Aorta (tissue), 5 donors: ENCODE measurements around the gene EFCAB10. TPM values are rescaled to one million over a fixed set of nuclear protein-coding genes. Genes with fewer than 3 reads are reported as not detected.

Experiments
- ATAC-seq: fragments of 200-7000 bp; cut with Tn5 transposase; one replicate; pipeline ENCODE4 v1.9.1; 2022; ENCODE audit warnings: moderate library complexity; ENCODE audit not compliant: low FRiP score
- DNase-seq, 2 donors: peaks; one replicate each; pipeline ENCODE4 v3.0.0-alpha.2; 2020
- H3K27ac ChIP-seq, 2 donors: one replicate each; pipeline ENCODE4 v1.5.1; 2013; ENCODE audit warnings: low read length in 2 of 2, mild to moderate bottlenecking in 2 of 2, moderate library complexity in 2 of 2, control low read depth in 1 of 2, inconsistent platforms in 1 of 2, low read depth in 1 of 2
- H3K27me3 ChIP-seq, 2 donors: one replicate each; pipeline ENCODE4 v1.6.1; 2013; ENCODE audit warnings: control low read depth in 1 of 2, low read length in 1 of 2, mild to moderate bottlenecking in 1 of 2, moderate library complexity in 1 of 2; ENCODE audit not compliant: insufficient read depth in 2 of 2, control insufficient read depth in 1 of 2
- H3K36me3 ChIP-seq, 2 donors: one replicate each; pipeline ENCODE4 v1.6.1; 2013; ENCODE audit warnings: control low read depth in 1 of 2, low read length in 1 of 2, mild to moderate bottlenecking in 1 of 2; ENCODE audit not compliant: insufficient read depth in 2 of 2, control insufficient read depth in 1 of 2
- H3K4me1 ChIP-seq, 2 donors: one replicate each; pipeline ENCODE4 v1.6.1; 2013; ENCODE audit warnings: low read length in 2 of 2, control low read depth in 1 of 2, mild to moderate bottlenecking in 1 of 2, moderate library complexity in 1 of 2; ENCODE audit not compliant: insufficient read depth in 2 of 2, control insufficient read depth in 1 of 2
- H3K4me3 ChIP-seq, 2 donors: one replicate each; pipeline ENCODE4 v1.5.1; 2013; ENCODE audit warnings: low read length in 2 of 2, control low read depth in 1 of 2, mild to moderate bottlenecking in 1 of 2
- H3K9me3 ChIP-seq: one replicate; pipeline ENCODE4 v1.6.1; 2013; ENCODE audit warnings: mild to moderate bottlenecking, low read length; ENCODE audit not compliant: control insufficient read depth
- WGBS, 2 donors: extraction: QIAGEN DNeasy Blood & Tissue Kit; methylation state at CpG; one replicate each; pipeline ENCODE4 v1.1.7; 2013; 5-methylcytosine and 5-hydroxymethylcytosine counted together
- intact Hi-C, 2 donors: fragments of 100-400 bp; cut with DNase I; formaldehyde crosslinking; loops; one replicate each; pipeline versions ENCODE4 v1.14.2 to v1.15.0; 2022
- polyA plus RNA-seq, 2 donors: library from polyadenylated mRNA; stranded (reverse); fragments of 200-250 nt; gene quantifications; one replicate each; pipeline ENCODE4 v1.2.3, GENCODE V29; 2013
- total RNA-seq, 2 donors: library from RNA; stranded (reverse); fragmentation: NEBNext Ultra II Directional; extraction: Animal tissue kit (Norgen Biotek cat#: 25700); gene quantifications; one replicate each; pipeline ENCODE4 v1.2.1, GENCODE V29; 2021
- donor health status: healthy with polysubstance abuse.
- donor health status: Bipolar disorder and iron deficiency.
- donor health status: DM: no; HTN: no; CAD: no.
- donor health status: DM: no; HTN: no; CAD: no.
- donor health status: DM: yes; HTN: yes; CAD: no.

The EFCAB10 gene
- total and polyA plus RNA-seq, 4 donors, result not detected

GRCh38 chr7:105587909-105588635 lies 6.8 kb upstream of the EFCAB10 start:
- 90 to 91% methylated on average over 12 of the region's 12 CpGs for WGBS, 2 donors
- no peak for DNase-seq
- H3K36me3 ChIP-seq, result no peaks in the 10 kb centered on the region
- H3K4me1 ChIP-seq, result no peaks in the 10 kb centered on the region
- ATAC-seq, result no peak
- no peak overlapping the region for H3K4me3 ChIP-seq
- H3K27ac ChIP-seq, result no peak overlapping the region
- intact Hi-C loops, result no loop called here
- no peaks in the 10 kb centered on the region for H3K27me3 ChIP-seq
- H3K9me3 ChIP-seq, result no peaks in the 10 kb centered on the region

GRCh38 chr7:105585850-105586500 lies 4.7 kb upstream of the EFCAB10 start:
- 94 to 96% methylated on average over 2 of the region's 2 CpGs for whole genome bisulfite sequencing, 2 donors
- Histone ChIP-seq H3K9me3 (no peaks in the 10 kb centered on the region), H3K4me3 (no peak overlapping the region), H3K27ac (no peak overlapping the region), H3K27me3 (no peaks in the 10 kb centered on the region), H3K4me1 (no peaks in the 10 kb centered on the region), H3K36me3 (no peaks in the 10 kb centered on the region)
- no peak for ATAC-seq
- no peak for DNase-seq
- intact Hi-C loops, result no loop called here

- 95 to 96% methylated on average over 5 of the region's 5 CpGs for WGBS, 2 donors
- Histone ChIP-seq H3K27ac (no peak overlapping the region), H3K4me1 (no peaks in the 10 kb centered on the region), H3K36me3 (no peaks in the 10 kb centered on the region), H3K9me3 (no peaks in the 10 kb centered on the region), H3K27me3 (no peaks in the 10 kb centered on the region), H3K4me3 (no peak overlapping the region)
- no peak for DNase-seq
- ATAC-seq, result no peak
- intact Hi-C loops, result no loop called here
Observed at GRCh38 chr7:105584165-105584564, 2.9 kb upstream of the EFCAB10 start.

GRCh38 chr7:105583061-105583460 lies 1.8 kb upstream of the EFCAB10 start:
- Histone ChIP-seq H3K4me1 (no peaks in the 10 kb centered on the region), H3K27me3 (no peaks in the 10 kb centered on the region), H3K36me3 (no peaks in the 10 kb centered on the region), H3K9me3 (no peaks in the 10 kb centered on the region), H3K4me3 (no peak overlapping the region), H3K27ac (no peak overlapping the region)
- 69 to 86% methylated on average over 21 to 39 of the region's 39 CpGs for WGBS, 2 donors
- intact Hi-C loops, result no loop called here
- no peak for ATAC-seq
- DNase-seq, result no peak

- Histone ChIP-seq H3K27ac (no peak overlapping the region), H3K9me3 (no peaks in the 10 kb centered on the region), H3K36me3 (no peaks in the 10 kb centered on the region), H3K4me3 (no peak overlapping the region), H3K4me1 (no peaks in the 10 kb centered on the region), H3K27me3 (no peaks in the 10 kb centered on the region)
- no peak for DNase-seq
- WGBS, 2 donors, result 86% methylated on average over 22 of the region's 22 CpGs
- intact Hi-C loops, result no loop called here
- ATAC-seq, result no peak
Observed at GRCh38 chr7:105580022-105580740, 1.1 kb downstream of the EFCAB10 start.

GRCh38 chr7:105578496-105578895 lies 2.8 kb downstream of the EFCAB10 start:
- DNase-seq (no peak), ATAC-seq (no peak)
- Histone ChIP-seq H3K4me1 (no peaks in the 10 kb centered on the region), H3K36me3 (no peaks in the 10 kb centered on the region), H3K4me3 (no peak overlapping the region), H3K27me3 (no peaks in the 10 kb centered on the region), H3K27ac (no peak overlapping the region), H3K9me3 (no peaks in the 10 kb centered on the region)
- intact Hi-C loops, result no loop called here

GRCh38 chr7:105577251-105577650 lies 4.0 kb downstream of the EFCAB10 start:
- ATAC-seq, result no peak
- Histone ChIP-seq H3K4me3 (no peak overlapping the region), H3K9me3 (no peaks in the 10 kb centered on the region), H3K27me3 (no peaks in the 10 kb centered on the region), H3K27ac (no peak overlapping the region), H3K4me1 (no peaks in the 10 kb centered on the region), H3K36me3 (no peaks in the 10 kb centered on the region)
- WGBS, 2 donors, result 79 to 92% methylated on average over 1 of the region's 1 CpG
- intact Hi-C loops, result no loop called here
- no peak for DNase-seq

- Histone ChIP-seq H3K27ac (no peak overlapping the region), H3K27me3 (no peaks in the 10 kb centered on the region), H3K4me1 (no peaks in the 10 kb centered on the region), H3K36me3 (peaks cover 0 to 3% of the 10 kb centered on the region in 2 donors), H3K4me3 (no peak overlapping the region), H3K9me3 (no peaks in the 10 kb centered on the region)
- no peak for ATAC-seq
- no peak for DNase-seq
- intact Hi-C loops, result no loop called here
- 83 to 96% methylated on average over 2 of the region's 2 CpGs for WGBS, 2 donors
Observed at GRCh38 chr7:105571891-105572290, 9.4 kb downstream of the EFCAB10 start.
